ENCODE data around the gene PSME1.

GRCh38 chr14:24116128-24116814, 19.7 kb upstream of the PSME1 start:
- no peak for TF ChIP-seq EP300 (IDR thresholded peaks at IDR 0.05)
- no peak for TF ChIP-seq MAX (IDR thresholded peaks at IDR 0.05)
- TF ChIP-seq CBX8 (IDR thresholded peaks at IDR 0.05), result no peak
- TF ChIP-seq CHD2 (IDR thresholded peaks at IDR 0.05; ENCODE audit: low read length, partially characterized antibody), result no peak
- TF ChIP-seq, protein P1, sequence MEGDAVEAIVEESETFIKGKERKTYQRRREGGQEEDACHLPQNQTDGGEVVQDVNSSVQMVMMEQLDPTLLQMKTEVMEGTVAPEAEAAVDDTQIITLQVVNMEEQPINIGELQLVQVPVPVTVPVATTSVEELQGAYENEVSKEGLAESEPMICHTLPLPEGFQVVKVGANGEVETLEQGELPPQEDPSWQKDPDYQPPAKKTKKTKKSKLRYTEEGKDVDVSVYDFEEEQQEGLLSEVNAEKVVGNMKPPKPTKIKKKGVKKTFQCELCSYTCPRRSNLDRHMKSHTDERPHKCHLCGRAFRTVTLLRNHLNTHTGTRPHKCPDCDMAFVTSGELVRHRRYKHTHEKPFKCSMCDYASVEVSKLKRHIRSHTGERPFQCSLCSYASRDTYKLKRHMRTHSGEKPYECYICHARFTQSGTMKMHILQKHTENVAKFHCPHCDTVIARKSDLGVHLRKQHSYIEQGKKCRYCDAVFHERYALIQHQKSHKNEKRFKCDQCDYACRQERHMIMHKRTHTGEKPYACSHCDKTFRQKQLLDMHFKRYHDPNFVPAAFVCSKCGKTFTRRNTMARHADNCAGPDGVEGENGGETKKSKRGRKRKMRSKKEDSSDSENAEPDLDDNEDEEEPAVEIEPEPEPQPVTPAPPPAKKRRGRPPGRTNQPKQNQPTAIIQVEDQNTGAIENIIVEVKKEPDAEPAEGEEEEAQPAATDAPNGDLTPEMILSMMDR (IDR thresholded peaks at IDR 0.05), result no peak
- TF ChIP-seq KDM5A (IDR thresholded peaks at IDR 0.05), result no peak
- TF ChIP-seq HDAC2 (IDR thresholded peaks at IDR 0.05), result no peak
- TF ChIP-seq MAFK (IDR thresholded peaks at IDR 0.05; ENCODE audit: partially characterized antibody), result no peak
- TF ChIP-seq E2F6 (IDR thresholded peaks at IDR 0.05; ENCODE audit: borderline replicate concordance, low read depth), result no peak
- TF ChIP-seq POLR2A (IDR thresholded peaks at IDR 0.05; ENCODE audit: low read length), result no peak
- TF ChIP-seq, protein P2, sequence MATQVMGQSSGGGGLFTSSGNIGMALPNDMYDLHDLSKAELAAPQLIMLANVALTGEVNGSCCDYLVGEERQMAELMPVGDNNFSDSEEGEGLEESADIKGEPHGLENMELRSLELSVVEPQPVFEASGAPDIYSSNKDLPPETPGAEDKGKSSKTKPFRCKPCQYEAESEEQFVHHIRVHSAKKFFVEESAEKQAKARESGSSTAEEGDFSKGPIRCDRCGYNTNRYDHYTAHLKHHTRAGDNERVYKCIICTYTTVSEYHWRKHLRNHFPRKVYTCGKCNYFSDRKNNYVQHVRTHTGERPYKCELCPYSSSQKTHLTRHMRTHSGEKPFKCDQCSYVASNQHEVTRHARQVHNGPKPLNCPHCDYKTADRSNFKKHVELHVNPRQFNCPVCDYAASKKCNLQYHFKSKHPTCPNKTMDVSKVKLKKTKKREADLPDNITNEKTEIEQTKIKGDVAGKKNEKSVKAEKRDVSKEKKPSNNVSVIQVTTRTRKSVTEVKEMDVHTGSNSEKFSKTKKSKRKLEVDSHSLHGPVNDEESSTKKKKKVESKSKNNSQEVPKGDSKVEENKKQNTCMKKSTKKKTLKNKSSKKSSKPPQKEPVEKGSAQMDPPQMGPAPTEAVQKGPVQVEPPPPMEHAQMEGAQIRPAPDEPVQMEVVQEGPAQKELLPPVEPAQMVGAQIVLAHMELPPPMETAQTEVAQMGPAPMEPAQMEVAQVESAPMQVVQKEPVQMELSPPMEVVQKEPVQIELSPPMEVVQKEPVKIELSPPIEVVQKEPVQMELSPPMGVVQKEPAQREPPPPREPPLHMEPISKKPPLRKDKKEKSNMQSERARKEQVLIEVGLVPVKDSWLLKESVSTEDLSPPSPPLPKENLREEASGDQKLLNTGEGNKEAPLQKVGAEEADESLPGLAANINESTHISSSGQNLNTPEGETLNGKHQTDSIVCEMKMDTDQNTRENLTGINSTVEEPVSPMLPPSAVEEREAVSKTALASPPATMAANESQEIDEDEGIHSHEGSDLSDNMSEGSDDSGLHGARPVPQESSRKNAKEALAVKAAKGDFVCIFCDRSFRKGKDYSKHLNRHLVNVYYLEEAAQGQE (IDR thresholded peaks at IDR 0.05), result no peak
- no peak for TF ChIP-seq RAD21 (conservative IDR thresholded peaks at IDR 0.05 in 1 of 2, IDR thresholded peaks at IDR 0.05 in 1 of 2)

All from A549 (cell line).